ENCODE measurements around the gene IL17RC. TPM values are rescaled to one million over a fixed set of nuclear protein-coding genes. Genes with fewer than 3 reads are reported as not detected.
A peak's percentile ranks its signal among the peaks of the same experiment; 100 is the strongest.

The IL17RC gene
- total and polyA plus RNA-seq, 2 donors (not counting 3 experiments of a cell fraction or from before 2014, with no cell fraction given): 18.7 to 19.9 TPM

GRCh38 chr3:9951598-9951961 is 34.7 kb downstream of the IL17RC start:
- Histone ChIP-seq H3K4me2 (ENCODE audit: insufficient read depth, low read length) (peak overlapping the region; percentile 49), H3K36me3 (ENCODE audit: control insufficient read depth in 2 of 2, extremely low read depth in 1 of 2, insufficient read depth in 2 of 2, low read length in 2 of 2) (no peaks in the 10 kb centered on the region), H4K20me1 (replicated peaks; ENCODE audit: control insufficient read depth, extremely low read depth, insufficient read depth, low read length) (no peaks in the 10 kb centered on the region), H2AFZ (ENCODE audit: low read depth, low read length) (no peak overlapping the region), H3K79me2 (ENCODE audit: control insufficient read depth, insufficient read depth, low read length) (no peaks in the 10 kb centered on the region), H3K9ac (replicated peaks; ENCODE audit: extremely low read depth, insufficient read depth, low read length) (no peak overlapping the region), H3K9me1 (replicated peaks; ENCODE audit: control insufficient read depth, extremely low read depth, insufficient read depth, low read length) (no peaks in the 10 kb centered on the region), H3K4me3 (replicated peaks in 1 of 3; ENCODE audit: insufficient read depth in 1 of 3, low read depth in 1 of 3, low read length in 3 of 3) (peak overlapping the region in 2 of 3 experiments; percentile 50 to 67), H3K9me3 (replicated peaks; ENCODE audit: control insufficient read depth, insufficient read depth, low read length) (no peaks in the 10 kb centered on the region), H3K4me1 (ENCODE audit: control insufficient read depth, extremely low read depth, insufficient read depth, low read length) (peaks cover 7% of the 10 kb centered on the region), H3K27me3 (ENCODE audit: control insufficient read depth in 2 of 2, insufficient read depth in 2 of 2, low read length in 2 of 2) (no peaks in the 10 kb centered on the region), H3K27ac (ENCODE audit: insufficient read depth, low read depth, low read length) (no peak overlapping the region)
- POLR2A ChIA-PET: interaction anchor here (0.6 kb wide), 1 partner anchor 19 kb away, joined by 3 read pairs; no protein-coding TSS in a partner anchor
- DNase-seq (ENCODE audit: low read depth, low spot score) (no peak), FAIRE-seq (no peak)
- CTCF ChIA-PET: no interaction called here
- dilution Hi-C loops (cut with MboI; ENCODE audit: extremely low pct_ligation_motif_present, low sequenced_read_pairs): no loop called here
- BruUV-seq (replicated peaks): no TSS peak
- intact Hi-C loops (cut with micrococcal nuclease): no loop called here
- TF ChIP-seq FOS (IDR thresholded peaks at IDR 0.05; ENCODE audit: borderline replicate concordance, insufficient read depth, low read length): no peak
- TF ChIP-seq POLR2A (IDR thresholded peaks at IDR 0.05; ENCODE audit: low read depth, low read length): no peak
- TF ChIP-seq POLR2AphosphoS5 (IDR thresholded peaks at IDR 0.05; ENCODE audit: insufficient read depth, low read depth, low read length): no peak
- no peak for TF ChIP-seq GATA2 (IDR thresholded peaks at IDR 0.05; ENCODE audit: insufficient read depth, insufficient read length, low read depth, low read length)
- TF ChIP-seq EZH2 (IDR thresholded peaks at IDR 0.05; ENCODE audit: borderline replicate concordance, low read depth, low read length, severe bottlenecking): no peak
- no peak for TF ChIP-seq JUN (IDR thresholded peaks at IDR 0.05; ENCODE audit: borderline replicate concordance, insufficient read depth, insufficient read length, low read depth)
- no peak for TF ChIP-seq MYC (IDR thresholded peaks at IDR 0.05; ENCODE audit: low read depth, low read length)
- no peak for TF ChIP-seq MAX (IDR thresholded peaks at IDR 0.05; ENCODE audit: insufficient read depth, insufficient read length)
- no peak for TF ChIP-seq CTCF (IDR thresholded peaks at IDR 0.05; ENCODE audit: extremely low read depth in 1 of 2, insufficient read depth in 1 of 2, low read depth in 1 of 2, low read length in 2 of 2)

Data from endothelial cell of umbilical vein (primary cell).